ENCODE data around the gene PRDM16. TPM values are rescaled to one million over a fixed set of nuclear protein-coding genes. Genes with fewer than 3 reads are reported as not detected.

Gene PRDM16
- total RNA-seq, 1 experiment from 2014 or later = not detected

- TF ChIP-seq, protein P1, sequence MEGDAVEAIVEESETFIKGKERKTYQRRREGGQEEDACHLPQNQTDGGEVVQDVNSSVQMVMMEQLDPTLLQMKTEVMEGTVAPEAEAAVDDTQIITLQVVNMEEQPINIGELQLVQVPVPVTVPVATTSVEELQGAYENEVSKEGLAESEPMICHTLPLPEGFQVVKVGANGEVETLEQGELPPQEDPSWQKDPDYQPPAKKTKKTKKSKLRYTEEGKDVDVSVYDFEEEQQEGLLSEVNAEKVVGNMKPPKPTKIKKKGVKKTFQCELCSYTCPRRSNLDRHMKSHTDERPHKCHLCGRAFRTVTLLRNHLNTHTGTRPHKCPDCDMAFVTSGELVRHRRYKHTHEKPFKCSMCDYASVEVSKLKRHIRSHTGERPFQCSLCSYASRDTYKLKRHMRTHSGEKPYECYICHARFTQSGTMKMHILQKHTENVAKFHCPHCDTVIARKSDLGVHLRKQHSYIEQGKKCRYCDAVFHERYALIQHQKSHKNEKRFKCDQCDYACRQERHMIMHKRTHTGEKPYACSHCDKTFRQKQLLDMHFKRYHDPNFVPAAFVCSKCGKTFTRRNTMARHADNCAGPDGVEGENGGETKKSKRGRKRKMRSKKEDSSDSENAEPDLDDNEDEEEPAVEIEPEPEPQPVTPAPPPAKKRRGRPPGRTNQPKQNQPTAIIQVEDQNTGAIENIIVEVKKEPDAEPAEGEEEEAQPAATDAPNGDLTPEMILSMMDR (IDR thresholded peaks at IDR 0.05; ENCODE audit: unreplicated experiment) = no peak
- Mint-ChIP-seq H3K27me3 (ENCODE audit: insufficient read depth, unreplicated experiment) (no peaks in the 10 kb centered on the region), H3K36me3 (ENCODE audit: insufficient read depth, unreplicated experiment) (no peaks in the 10 kb centered on the region), H3K4me3 (ENCODE audit: unreplicated experiment) (no peak overlapping the region), H3K9me3 (ENCODE audit: unreplicated experiment) (peaks cover 18% of the 10 kb centered on the region), H3K27ac (ENCODE audit: low read depth, unreplicated experiment) (no peak overlapping the region), H3K4me1 (ENCODE audit: insufficient read depth, unreplicated experiment) (no peaks in the 10 kb centered on the region)
- CTCF ChIA-PET = no interaction called here
- intact Hi-C loops (cut with micrococcal nuclease) = no loop called here
- DNase-seq (ENCODE audit: unreplicated experiment) = no peak
- POLR2A ChIA-PET = no interaction called here
- BruUV-seq (replicated peaks) = no TSS peak
These were observed 172.8 kb downstream of the PRDM16 start for GRCh38 chr1:3241673-3242407.

DNA sequence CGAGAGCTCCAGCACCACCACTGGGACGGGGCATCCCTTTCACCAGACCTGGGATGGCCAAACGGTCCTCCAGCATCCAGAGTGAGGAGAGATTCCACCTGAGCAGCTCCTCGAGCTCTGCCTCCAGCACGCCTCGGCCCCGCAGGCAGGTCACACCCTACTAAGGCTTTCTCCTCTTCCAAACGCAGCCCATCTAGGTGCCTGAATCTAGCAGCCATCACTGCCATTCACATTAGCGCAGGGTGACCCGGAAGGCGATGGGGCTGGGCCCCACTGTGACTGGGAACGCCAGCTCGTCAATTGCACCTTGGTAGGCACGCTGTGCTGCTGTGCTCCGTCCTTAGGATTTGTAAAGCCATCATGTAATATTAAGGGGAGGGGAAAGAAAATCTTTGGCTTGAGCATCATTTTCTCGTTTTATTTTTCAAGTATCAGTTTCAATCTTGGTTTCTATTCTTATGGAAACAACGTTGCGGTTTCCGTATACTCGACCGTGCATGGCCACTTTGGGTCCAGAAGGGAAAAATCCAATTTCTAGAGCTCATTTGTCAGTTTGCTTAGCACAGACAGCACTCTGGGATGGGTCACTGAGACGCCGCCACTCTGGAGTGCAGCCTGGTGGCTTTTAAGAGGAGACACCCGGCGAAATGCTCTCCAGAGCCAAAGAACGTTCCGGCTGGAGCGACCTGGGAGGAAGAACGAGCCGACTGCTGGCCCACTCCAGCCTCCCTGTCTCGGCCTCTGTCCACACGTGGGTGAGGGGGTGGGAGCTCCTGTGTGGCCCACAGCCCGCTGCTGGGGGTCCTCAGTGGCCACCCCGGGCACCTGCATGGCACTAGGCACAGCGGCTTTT, 173.6 kb downstream of the PRDM16 start:
- intact Hi-C loops (cut with micrococcal nuclease) = no loop called here
- ChIA-PET CTCF (no interaction called here), POLR2A (no interaction called here)
- Mint-ChIP-seq H3K36me3 (ENCODE audit: insufficient read depth, unreplicated experiment) (no peaks in the 10 kb centered on the region), H3K4me1 (ENCODE audit: insufficient read depth, unreplicated experiment) (no peaks in the 10 kb centered on the region), H3K27ac (ENCODE audit: low read depth, unreplicated experiment) (no peak overlapping the region), H3K9me3 (ENCODE audit: unreplicated experiment) (peaks cover 18% of the 10 kb centered on the region), H3K27me3 (ENCODE audit: insufficient read depth, unreplicated experiment) (no peaks in the 10 kb centered on the region), H3K4me3 (ENCODE audit: unreplicated experiment) (no peak overlapping the region)
- BruUV-seq (replicated peaks) = no TSS peak
- DNase-seq (ENCODE audit: unreplicated experiment) = no peak
- TF ChIP-seq, protein P1 (IDR thresholded peaks at IDR 0.05; ENCODE audit: unreplicated experiment) = no peak

- no peaks in the 10 kb centered on the region for H3K36me3 Mint-ChIP-seq (ENCODE audit: insufficient read depth, unreplicated experiment)
- CTCF ChIA-PET = no interaction called here
- H3K4me1 Mint-ChIP-seq (ENCODE audit: insufficient read depth, unreplicated experiment) = no peaks in the 10 kb centered on the region
- no peak overlapping the region for H3K27ac Mint-ChIP-seq (ENCODE audit: low read depth, unreplicated experiment)
- H3K9me3 Mint-ChIP-seq (ENCODE audit: unreplicated experiment) = peaks cover 18% of the 10 kb centered on the region
- no peak for DNase-seq (ENCODE audit: unreplicated experiment)
- H3K4me3 Mint-ChIP-seq (ENCODE audit: unreplicated experiment) = no peak overlapping the region
- TF ChIP-seq, protein P1 (IDR thresholded peaks at IDR 0.05; ENCODE audit: unreplicated experiment) = no peak
- intact Hi-C loops (cut with micrococcal nuclease) = no loop called here
- POLR2A ChIA-PET = no interaction called here
- no TSS peak for BruUV-seq (replicated peaks)
- H3K27me3 Mint-ChIP-seq (ENCODE audit: insufficient read depth, unreplicated experiment) = no peaks in the 10 kb centered on the region
These were observed 174.3 kb downstream of the PRDM16 start for GRCh38 chr1:3243304-3243703.

GRCh38 chr1:3244025-3244926, 175.3 kb downstream of the PRDM16 start:
- intact Hi-C loops (cut with micrococcal nuclease) = no loop called here
- Mint-ChIP-seq H3K4me1 (ENCODE audit: insufficient read depth, unreplicated experiment) (no peaks in the 10 kb centered on the region), H3K9me3 (ENCODE audit: unreplicated experiment) (peaks cover 18% of the 10 kb centered on the region), H3K27me3 (ENCODE audit: insufficient read depth, unreplicated experiment) (no peaks in the 10 kb centered on the region), H3K4me3 (ENCODE audit: unreplicated experiment) (no peak overlapping the region), H3K36me3 (ENCODE audit: insufficient read depth, unreplicated experiment) (no peaks in the 10 kb centered on the region), H3K27ac (ENCODE audit: low read depth, unreplicated experiment) (no peak overlapping the region)
- no TSS peak for BruUV-seq (replicated peaks)
- POLR2A ChIA-PET = no interaction called here
- CTCF ChIA-PET = no interaction called here
- TF ChIP-seq, protein P1 (IDR thresholded peaks at IDR 0.05; ENCODE audit: unreplicated experiment) = no peak
- DNase-seq (ENCODE audit: unreplicated experiment) = no peak

Data from MCF 10A (cell line).